Psoas muscle (tissue), 8 donors: Measurements from ENCODE around the gene P3H4. TPM values are rescaled to one million over a fixed set of nuclear protein-coding genes. Genes with fewer than 3 reads are reported as not detected.

ENCODE experiments used
- ATAC-seq, 4 donors: fragments of 200-7000 bp; cut with Tn5 transposase; one replicate each; pipeline ENCODE4 v1.9.1; 2020; ENCODE audit warnings: moderate library complexity in 3 of 4, mild to moderate bottlenecking in 2 of 4
- DNase-seq, 2 donors: peaks; one replicate each; pipeline ENCODE4 v3.0.0-alpha.2; 2020
- H3K27ac ChIP-seq: fragments of 200-600 bp; one replicate; pipeline ENCODE4 v1.8.0; 2022
- H3K27me3 ChIP-seq, 3 donors: fragments of 200-600 bp in 1 of 3; one replicate each; pipeline versions ENCODE4 v1.6.1 to v1.8.0; 2013 to 2022; ENCODE audit warnings: low read length in 2 of 3, mild to moderate bottlenecking in 2 of 3, moderate library complexity in 1 of 3; ENCODE audit not compliant: insufficient read depth in 3 of 3
- H3K36me3 ChIP-seq, 2 donors: fragments of 200-600 bp in 1 of 2; one replicate each; pipeline versions ENCODE4 v1.6.1 to v1.8.0; 2013 to 2022; ENCODE audit warnings: low read depth in 1 of 2, mild to moderate bottlenecking in 1 of 2, moderate library complexity in 1 of 2; ENCODE audit not compliant: insufficient read depth in 1 of 2
- H3K4me1 ChIP-seq: fragments of 200-600 bp; one replicate; pipeline ENCODE4 v1.8.0; 2022
- H3K4me3 ChIP-seq: fragments of 200-600 bp; one replicate; pipeline ENCODE4 v1.8.0; 2022; ENCODE audit warnings: mild to moderate bottlenecking
- H3K9me3 ChIP-seq: fragments of 200-600 bp; one replicate; pipeline ENCODE4 v1.8.0; 2022
- CTCF ChIP-seq: fragments of 200-600 bp; IDR thresholded peaks from one replicate; pipeline ENCODE4 v1.8.0; 2022; ENCODE audit warnings: antibody characterized with exemption
- WGBS, 3 donors: extraction: QIAGEN DNeasy Blood & Tissue Kit; methylation state at CpG; one replicate each; pipeline versions ENCODE4 v1.1.6 to v1.1.7; 2013; 5-methylcytosine and 5-hydroxymethylcytosine counted together
- intact Hi-C, 2 donors: fragments of 100-400 bp; cut with DNase I; formaldehyde crosslinking; loops; one replicate each; pipeline versions ENCODE4 v1.11.0 to v1.14.2; 2022
- polyA plus RNA-seq, 3 donors: library from polyadenylated mRNA; stranded (reverse); fragments of 200-250 nt; gene quantifications; one replicate each; pipeline ENCODE4 v1.2.3, GENCODE V29; 2013
- total RNA-seq, 4 donors: library from RNA; stranded (reverse); fragmentation: NEBNext Ultra II Directional in 2 of 4; extraction: Animal tissue kit (Norgen Biotek cat#: 25700) in 2 of 4; gene quantifications; one replicate each; pipeline versions ENCODE4 v1.2.1 to v1.2.4, GENCODE V29; 2021 to 2023
- donor health status: healthy with polysubstance abuse.
- donor health status: DM: no; HTN: no; CAD: no; lungs with moderate emphysema.
- donor health status: Bipolar disorder and iron deficiency.
- donor health status: healthy.
- donor health status: DM: yes; HTN: yes; CAD: no.
- donor health status: DM: no; HTN: no; CAD: no.
- donor health status: DM: no; HTN: no; CAD: no.
- donor health status: DM: yes; HTN: yes; CAD: no.

The P3H4 gene
- total and polyA plus RNA-seq, 7 donors, result 0.58 to 3.4 (median 1.7) TPM

- no peak for TF ChIP-seq CTCF
- H3K36me3 ChIP-seq, result peaks cover 0 to 95% of the 10 kb centered on the region in 2 donors
- DNase-seq (no peak), ATAC-seq (no peak)
- H3K4me3 ChIP-seq, result no peak overlapping the region
- no peak overlapping the region for H3K27ac ChIP-seq
- intact Hi-C loops, result no loop called here
- no peaks in the 10 kb centered on the region for H3K4me1 ChIP-seq
- 71 to 81% (median 79%) methylated on average over 9 of the region's 9 CpGs for WGBS, 3 donors
- no peaks in the 10 kb centered on the region for H3K27me3 ChIP-seq
- H3K9me3 ChIP-seq, result no peaks in the 10 kb centered on the region
These were observed 53.1 kb downstream of the P3H4 start for GRCh38 chr17:41758601-41759000.

- no peak for TF ChIP-seq CTCF
- 75 to 90% (median 76%) methylated on average over 8 to 12 of the region's 12 CpGs for WGBS, 3 donors
- H3K27me3 ChIP-seq, result no peaks in the 10 kb centered on the region
- H3K4me1 ChIP-seq, result no peaks in the 10 kb centered on the region
- no peak for DNase-seq
- peaks cover 0 to 53% of the 10 kb centered on the region in 2 donors for H3K36me3 ChIP-seq
- H3K9me3 ChIP-seq, result no peaks in the 10 kb centered on the region
- intact Hi-C loops, result no loop called here
- no peak overlapping the region for H3K4me3 ChIP-seq
- H3K27ac ChIP-seq, result no peak overlapping the region
- no peak for ATAC-seq
These were observed 57.7 kb downstream of the P3H4 start for GRCh38 chr17:41754066-41754465.

Other genes with a start within 250 kb of the P3H4 start
- not detected for gene KRT9, start 239.9 kb downstream of the P3H4 start, total RNA-seq
- under 1 TPM in 1 of 3 donors, not detected in 2; 0.01 TPM for gene KRT9, start 239.9 kb downstream of the P3H4 start, polyA plus RNA-seq
- gene KRT14, start 225.1 kb downstream of the P3H4 start, total RNA-seq, result under 1 TPM in 2 of 4 donors, not detected in 2; 0.32 to 0.54 TPM
- gene KRT14, start 225.1 kb downstream of the P3H4 start, polyA plus RNA-seq, result under 1 TPM; 0.03 to 0.17 (median 0.10) TPM
- under 1 TPM in 2 of 4 donors, not detected in 2; 0.21 to 0.26 TPM for gene KRT16, start 199.2 kb downstream of the P3H4 start, total RNA-seq
- under 1 TPM in 2 of 3 donors, not detected in 1; 0.07 to 0.09 TPM for gene KRT16, start 199.2 kb downstream of the P3H4 start, polyA plus RNA-seq
- gene KRT17, start 187.4 kb downstream of the P3H4 start, total RNA-seq, result not detected
- gene KRT17, start 187.4 kb downstream of the P3H4 start, polyA plus RNA-seq, result under 1 TPM; 0.10 to 0.38 (median 0.20) TPM
- 1,000 to 10,000 TPM; 1,399 to 2,094 (median 1,752) TPM for gene EIF1, start 123.1 kb downstream of the P3H4 start, total RNA-seq
- gene EIF1, start 123.1 kb downstream of the P3H4 start, polyA plus RNA-seq, result 1,000 to 10,000 TPM; 1,437 to 2,724 (median 2,114) TPM
- gene GAST, start 99.6 kb downstream of the P3H4 start, total RNA-seq, result not detected
- gene GAST, start 99.6 kb downstream of the P3H4 start, polyA plus RNA-seq, result not detected
- gene HAP1, start 77.3 kb downstream of the P3H4 start, total RNA-seq, result under 1 TPM in 2 of 4 donors, not detected in 2; 0.06 to 0.14 TPM
- gene HAP1, start 77.3 kb downstream of the P3H4 start, polyA plus RNA-seq, result under 1 TPM; under 0.01 to 0.03 (median 0.01) TPM
- gene JUP, start 25.2 kb downstream of the P3H4 start, total RNA-seq, result 10 to 100 TPM; 19.4 to 55.0 (median 43.5) TPM
- 10 to 100 TPM in 2 of 3 donors, 1 to 10 TPM in 1; 9.4 to 30.3 (median 25.8) TPM for gene JUP, start 25.2 kb downstream of the P3H4 start, polyA plus RNA-seq
- gene FKBP10, start 1.1 kb upstream of the P3H4 start, total RNA-seq, result 1 to 10 TPM; 5.4 to 9.5 (median 6.8) TPM
- gene FKBP10, start 1.1 kb upstream of the P3H4 start, polyA plus RNA-seq, result 1 to 10 TPM; 3.9 to 5.8 (median 4.7) TPM
- 10 to 100 TPM; 12.2 to 19.3 (median 17.7) TPM for gene NT5C3B, start 24.3 kb upstream of the P3H4 start, total RNA-seq
- 10 to 100 TPM; 18.3 to 27.5 (median 22.5) TPM for gene NT5C3B, start 24.3 kb upstream of the P3H4 start, polyA plus RNA-seq
- gene KLHL10, start 25.9 kb upstream of the P3H4 start, total RNA-seq, result not detected
- under 1 TPM in 1 of 3 donors, not detected in 2; 0.04 TPM for gene KLHL10, start 25.9 kb upstream of the P3H4 start, polyA plus RNA-seq
- 1 to 10 TPM; 2.1 to 3.4 (median 2.5) TPM for gene KLHL11, start 53.5 kb upstream of the P3H4 start, total RNA-seq
- gene KLHL11, start 53.5 kb upstream of the P3H4 start, polyA plus RNA-seq, result 1 to 10 TPM; 1.1 to 6.1 (median 1.4) TPM
- gene ACLY, start 107.0 kb upstream of the P3H4 start, total RNA-seq, result 10 to 100 TPM; 18.6 to 24.1 (median 21.5) TPM
- gene ACLY, start 107.0 kb upstream of the P3H4 start, polyA plus RNA-seq, result 10 to 100 TPM; 10.5 to 20.5 (median 17.9) TPM
- gene ODAD4, start 118.7 kb upstream of the P3H4 start, total RNA-seq, result under 1 TPM in 2 of 4 donors, not detected in 2; 0.17 to 0.32 TPM
- gene ODAD4, start 118.7 kb upstream of the P3H4 start, polyA plus RNA-seq, result under 1 TPM; 0.31 to 0.99 (median 0.63) TPM
- 10 to 100 TPM; 21.0 to 26.8 (median 22.9) TPM for gene CNP, start 154.8 kb upstream of the P3H4 start, total RNA-seq
- gene CNP, start 154.8 kb upstream of the P3H4 start, polyA plus RNA-seq, result 10 to 100 TPM; 17.6 to 22.6 (median 21.2) TPM
- gene DNAJC7, start 205.5 kb upstream of the P3H4 start, total RNA-seq, result 100 to 1,000 TPM in 1 of 4 donors, 10 to 100 TPM in 3; 66.3 to 102 (median 76.9) TPM
- 100 to 1,000 TPM in 1 of 3 donors, 10 to 100 TPM in 2; 85.4 to 142 (median 93.3) TPM for gene DNAJC7, start 205.5 kb upstream of the P3H4 start, polyA plus RNA-seq
- gene NKIRAS2, start 208.1 kb upstream of the P3H4 start, total RNA-seq, result 10 to 100 TPM; 35.0 to 46.8 (median 39.4) TPM
- 10 to 100 TPM; 41.5 to 81.1 (median 43.1) TPM for gene NKIRAS2, start 208.1 kb upstream of the P3H4 start, polyA plus RNA-seq
- gene C17orf113, start 238.7 kb upstream of the P3H4 start, total RNA-seq, result 1 to 10 TPM in 2 of 4 donors, under 1 TPM in 2; 0.56 to 1.2 (median 0.82) TPM
- under 1 TPM; 0.08 to 0.22 (median 0.12) TPM for gene C17orf113, start 238.7 kb upstream of the P3H4 start, polyA plus RNA-seq